SKM-1 treated with dmso at 0.1 percent for 144 hours (cell line): ENCODE data around the gene ANKRD28.

Source experiments
- DNase-seq: peaks from one replicate; lab custom pipeline; 2025; ENCODE audit not compliant: unreplicated experiment; lab: John Stamatoyannopoulos, UW

ANKRD28 gene

DNA sequence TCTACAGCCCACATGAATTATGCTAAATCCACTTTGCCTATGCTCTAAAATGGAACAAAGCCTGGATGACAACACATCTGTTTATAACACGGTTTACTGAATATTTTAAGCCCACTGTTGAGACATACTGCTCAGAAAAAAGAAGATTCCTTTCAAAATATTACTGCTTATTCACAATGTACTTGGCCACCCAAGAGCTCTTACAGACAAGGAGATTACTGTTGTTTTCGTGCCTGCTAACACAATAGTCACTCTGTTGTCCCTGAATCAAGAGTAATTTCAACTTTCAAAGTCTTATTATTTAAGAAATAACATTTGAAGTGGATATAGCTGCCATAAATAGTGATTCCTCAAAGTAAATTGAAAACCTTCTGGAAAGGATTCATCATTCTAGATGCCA, 70.9 kb downstream of the ANKRD28 start:
- DNase-seq = no peak

DNA sequence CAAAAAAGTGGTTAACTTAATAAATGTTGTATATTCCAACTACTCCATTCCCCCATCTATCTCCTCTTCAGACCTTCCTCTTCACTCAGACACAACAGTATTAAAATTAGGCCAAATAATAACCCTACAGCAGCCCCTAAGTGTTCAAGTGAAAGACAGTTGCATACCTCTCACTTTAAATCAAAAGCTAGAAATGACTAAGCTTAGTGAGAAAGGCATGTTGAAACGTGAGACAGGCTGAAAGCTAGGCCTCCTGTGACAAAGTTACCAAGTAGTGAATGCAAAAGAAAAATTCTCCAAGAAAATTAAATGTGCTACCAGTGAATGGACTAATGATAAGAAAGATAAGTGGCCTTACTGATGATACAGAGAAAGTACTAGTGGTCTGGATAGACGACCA, 71.7 kb downstream of the ANKRD28 start:
- no peak for DNase-seq

DNA sequence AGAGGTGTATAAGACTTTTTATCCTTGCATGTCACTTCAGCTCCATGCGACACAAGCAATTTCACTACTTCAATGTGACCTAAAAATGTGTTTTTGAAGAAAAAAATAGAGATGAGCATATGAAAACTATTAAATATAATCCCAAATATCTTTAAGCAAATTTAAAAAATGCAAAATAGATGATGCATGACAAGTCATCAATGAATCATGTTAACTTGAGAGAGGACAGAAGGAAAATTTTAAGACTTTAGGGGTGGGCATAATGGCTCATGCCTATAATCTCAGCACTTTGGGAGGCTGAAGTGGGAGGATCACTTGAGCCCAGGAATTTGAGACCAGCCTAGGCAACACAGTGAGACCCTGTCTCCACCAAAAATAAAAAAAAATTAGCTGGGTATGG, 73.3 kb downstream of the ANKRD28 start:
- DNase-seq = no peak

DNA sequence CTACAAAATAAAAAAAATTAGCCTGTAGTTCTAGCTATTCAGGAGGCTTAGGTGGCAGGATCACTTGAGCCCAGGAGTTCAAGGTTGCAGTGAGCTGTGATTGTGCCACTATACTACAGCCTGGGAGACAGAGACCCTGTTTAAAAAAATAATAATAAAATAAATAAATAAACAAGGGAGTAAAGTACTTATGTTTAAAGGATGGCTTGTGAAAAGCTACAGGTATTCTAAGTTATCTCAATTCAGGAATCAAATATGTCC, 74.2 kb downstream of the ANKRD28 start:
- DNase-seq = no peak

DNA sequence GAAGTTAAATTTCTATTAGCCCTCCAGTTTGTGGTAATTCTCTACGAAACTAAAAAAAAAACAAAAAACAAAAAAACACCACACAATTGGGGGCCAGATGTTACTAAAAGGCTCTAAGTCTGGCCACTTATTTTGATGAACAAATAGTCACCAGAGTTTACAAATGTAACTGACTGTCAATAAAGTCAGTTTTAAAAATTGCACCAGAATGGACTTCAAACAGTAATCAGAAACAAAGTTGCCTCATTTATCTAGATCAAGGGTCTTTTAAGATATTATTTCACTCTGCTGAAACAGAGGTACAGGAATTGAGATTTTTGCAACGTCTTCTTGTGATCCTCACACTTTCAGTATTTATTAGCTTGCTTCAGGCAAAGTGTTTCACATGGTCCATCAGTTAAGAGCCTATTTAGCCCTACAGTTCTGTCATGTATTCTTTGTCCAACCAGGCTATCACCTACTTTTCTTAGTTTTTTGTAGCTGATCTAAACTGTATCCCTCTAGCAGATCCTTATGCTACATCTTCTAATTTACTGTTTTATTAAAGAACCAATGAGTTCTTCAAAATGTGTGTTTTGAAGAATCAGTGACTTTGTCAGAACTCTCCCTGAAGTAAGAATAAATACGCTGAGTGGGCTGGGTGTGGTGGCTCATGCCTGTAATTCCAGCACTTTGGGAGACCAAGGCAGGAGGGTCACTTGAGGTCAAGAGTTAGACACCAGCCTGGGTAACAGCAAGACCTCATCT, 74.7 kb downstream of the ANKRD28 start:
- no peak for DNase-seq

DNA sequence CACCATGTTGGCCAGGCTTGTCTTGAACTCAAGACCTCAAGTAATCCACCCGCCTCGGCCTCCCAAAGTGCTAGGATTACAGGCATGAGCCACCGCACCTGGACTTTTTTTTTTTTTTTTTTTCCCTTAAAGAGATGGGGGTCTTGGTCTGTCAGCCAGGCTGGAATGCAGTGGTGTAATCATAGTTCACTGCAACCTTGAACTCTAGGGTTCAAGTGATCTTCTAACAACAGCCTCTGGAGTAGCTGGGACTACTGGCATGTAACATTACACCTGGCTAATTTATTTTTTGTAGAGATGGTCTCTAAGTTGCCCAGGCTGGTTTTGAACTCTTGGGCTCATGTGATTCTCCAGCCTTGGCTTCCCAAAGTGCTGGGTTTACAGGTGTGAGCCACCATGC, 81.6 kb downstream of the ANKRD28 start:
- DNase-seq = no peak

DNA sequence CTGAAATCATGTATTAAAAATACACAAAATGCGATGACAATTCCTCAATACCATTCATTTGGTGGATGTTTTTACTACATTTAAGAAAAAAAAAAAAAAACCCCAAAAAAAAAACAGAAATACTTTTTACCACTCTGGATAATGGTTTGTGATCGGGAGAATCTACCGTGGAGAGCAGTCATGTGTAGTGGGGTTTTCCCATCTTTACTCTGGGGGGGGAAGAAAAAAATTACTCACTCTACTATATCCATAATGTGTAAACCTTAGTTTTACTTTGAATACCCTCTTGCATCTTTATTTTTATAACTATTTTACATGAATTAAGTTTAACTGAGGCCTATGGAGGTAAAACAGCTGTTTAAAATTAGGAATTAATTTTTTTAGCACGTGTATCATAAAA, 83.3 kb downstream of the ANKRD28 start:
- no peak for DNase-seq

DNA sequence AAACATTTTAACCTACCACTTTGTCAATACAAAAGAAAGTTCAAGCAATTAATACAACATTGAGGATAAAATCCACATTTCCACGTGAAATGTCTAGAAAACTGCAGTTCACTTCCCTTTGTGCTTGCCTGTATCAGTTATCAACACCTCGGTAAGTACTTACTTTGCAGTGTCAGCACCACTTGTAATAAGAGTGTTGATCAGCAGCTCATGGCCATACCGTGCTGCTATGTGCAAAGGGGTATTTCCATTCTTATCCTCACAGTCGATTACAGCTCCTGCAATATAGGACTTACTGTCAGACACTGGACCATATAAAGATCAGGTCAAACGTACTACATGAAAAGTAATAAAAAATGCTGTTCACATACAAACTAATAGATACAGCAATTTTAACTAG, 84.4 kb downstream of the ANKRD28 start:
- no peak for DNase-seq

DNA sequence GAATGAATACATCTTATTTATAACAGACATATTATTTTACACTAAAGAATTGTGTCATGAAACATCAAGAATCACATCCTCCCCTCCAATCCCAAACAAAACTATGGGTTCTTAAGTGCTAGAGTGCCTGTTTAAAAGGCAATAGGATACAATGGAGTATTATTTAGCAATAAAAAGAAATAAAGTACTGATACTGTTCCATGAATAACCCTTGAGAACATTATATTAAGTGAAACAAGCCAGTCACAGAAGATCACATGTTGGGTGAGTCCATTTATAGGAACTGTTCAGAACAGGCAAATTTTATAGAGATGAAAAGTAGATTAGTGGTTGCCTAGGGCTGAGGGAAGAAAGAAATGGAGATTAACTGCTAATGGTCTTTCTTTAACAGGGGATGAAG, 86.5 kb downstream of the ANKRD28 start:
- DNase-seq = no peak

DNA sequence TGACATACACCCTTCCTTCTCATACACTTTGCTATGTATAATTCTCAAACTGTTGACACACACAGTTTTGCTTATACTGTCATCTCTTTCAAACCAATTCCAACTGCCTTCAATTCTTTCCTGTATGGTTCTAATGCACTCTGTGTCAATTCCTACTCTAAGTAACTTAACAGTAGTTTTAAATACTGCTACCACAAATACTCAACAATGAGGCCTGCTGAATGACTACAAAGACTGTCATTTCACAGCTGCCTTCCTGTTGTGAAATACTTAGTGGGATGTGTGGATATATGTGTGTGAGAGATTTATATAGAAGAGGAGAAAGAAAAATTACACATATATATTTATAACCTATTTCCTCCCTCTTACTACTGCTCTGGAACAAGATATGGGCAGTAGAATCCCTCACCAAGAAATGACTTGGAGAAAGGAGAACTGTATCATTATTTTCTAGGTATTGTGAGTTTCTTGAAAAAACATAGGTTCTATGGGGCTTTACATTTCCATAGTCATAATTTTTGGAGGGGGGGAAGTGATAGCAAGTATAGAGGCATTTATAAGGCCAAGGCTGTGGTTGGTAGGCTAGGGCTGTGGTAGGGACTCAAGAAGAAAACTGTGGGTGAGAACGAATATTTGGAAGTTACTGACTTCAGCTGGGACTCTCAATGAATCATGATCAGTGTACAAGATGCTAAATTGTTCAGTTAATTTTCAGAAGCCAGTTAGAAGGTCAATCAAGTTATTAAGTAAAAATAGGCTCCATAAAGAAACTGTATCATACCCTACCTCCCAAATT, 88.7 kb downstream of the ANKRD28 start:
- no peak for DNase-seq

DNA sequence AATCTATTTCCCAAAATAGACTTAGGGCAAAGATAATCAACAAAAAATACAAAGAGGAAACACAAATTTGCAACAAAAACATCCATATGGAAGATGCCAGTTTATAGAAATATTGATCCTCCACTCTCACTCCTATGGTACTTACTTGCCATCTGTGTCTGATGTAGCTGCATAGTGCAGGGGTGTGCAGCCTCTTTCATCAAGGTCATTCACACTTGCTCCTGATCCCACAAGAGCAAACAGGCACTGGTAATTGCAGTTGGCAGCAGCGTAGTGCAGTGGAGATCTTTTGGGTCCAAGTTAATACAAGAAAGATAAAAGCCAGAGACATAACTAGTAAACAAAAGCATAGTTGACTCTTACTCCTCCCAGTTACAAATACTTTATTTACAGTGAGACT, 90.0 kb downstream of the ANKRD28 start:
- DNase-seq = no peak

DNA sequence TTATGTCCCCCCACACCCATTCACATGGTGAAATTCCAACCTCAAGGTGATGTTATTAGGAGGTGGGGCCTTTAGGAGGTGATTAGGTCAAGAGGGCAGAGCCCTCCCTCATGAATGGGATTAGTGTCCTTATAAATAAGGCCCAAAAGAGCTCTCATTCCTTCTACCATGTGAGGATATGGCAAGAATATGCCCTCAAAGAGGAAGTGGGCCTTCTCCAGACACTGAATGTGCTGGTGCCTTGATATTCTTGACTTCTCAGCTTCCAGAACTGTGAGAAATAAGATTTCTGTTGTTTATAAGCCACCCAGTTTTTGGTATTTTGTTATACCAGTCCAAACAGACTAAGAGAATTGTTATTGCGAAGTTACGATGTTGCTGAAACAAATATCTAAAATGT, 94.4 kb downstream of the ANKRD28 start:
- no peak for DNase-seq

DNA sequence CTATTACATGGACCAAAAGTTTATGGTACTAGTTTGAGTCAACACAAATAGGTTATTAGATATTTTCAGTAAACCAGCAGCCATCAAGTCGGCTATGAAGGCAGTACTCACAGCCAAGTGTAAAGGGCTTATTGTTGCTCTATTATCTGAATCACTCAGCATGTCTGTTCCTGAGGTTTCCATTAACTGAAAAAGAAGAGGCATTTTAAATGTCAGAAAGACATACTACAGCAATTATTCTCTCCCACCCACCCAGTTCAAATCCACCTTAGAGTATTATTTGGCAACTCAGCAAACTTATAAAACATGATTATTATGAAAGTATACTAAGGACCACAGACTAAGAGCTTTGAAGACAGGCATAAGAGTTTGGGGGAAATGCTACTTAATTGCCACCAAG, 103.2 kb downstream of the ANKRD28 start:
- no peak for DNase-seq

DNA sequence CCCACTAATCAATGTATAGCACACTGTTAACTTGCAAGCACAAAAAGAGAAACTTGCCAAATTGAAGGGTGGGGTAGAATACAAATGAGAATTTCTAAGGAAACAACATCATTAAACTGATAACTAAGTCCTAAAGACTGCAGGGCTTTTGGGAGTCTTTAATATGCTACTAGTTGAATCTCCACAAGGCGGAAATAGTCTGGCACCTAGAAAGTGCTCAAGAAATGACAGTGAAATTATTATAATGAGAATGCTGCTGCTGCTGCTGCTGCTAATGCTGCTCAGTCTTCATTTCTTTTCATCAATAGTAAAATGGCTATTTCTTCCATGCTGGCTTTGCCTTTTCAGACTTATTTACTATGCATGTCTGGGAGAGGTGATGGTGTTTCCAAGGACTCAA, 104.4 kb downstream of the ANKRD28 start:
- no peak for DNase-seq

DNA sequence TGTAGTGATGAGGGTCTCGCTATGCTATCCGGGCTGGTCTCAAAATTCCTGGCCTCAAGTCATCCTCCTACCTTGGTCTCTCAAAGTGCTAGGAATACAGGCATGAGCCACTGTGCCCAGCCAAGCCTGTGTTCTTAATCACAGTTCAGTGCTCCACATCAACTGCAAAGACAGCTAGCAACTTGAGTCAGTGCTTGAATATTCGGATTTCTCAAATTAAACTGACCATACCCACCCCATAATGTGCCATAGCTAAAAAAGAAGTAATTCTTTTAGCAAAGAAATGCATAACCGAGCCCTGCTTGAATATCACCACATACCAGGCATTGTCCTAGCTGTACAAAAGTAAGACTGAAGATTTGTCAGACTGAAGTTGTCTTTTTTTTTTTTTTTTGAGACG, 107.0 kb downstream of the ANKRD28 start:
- DNase-seq = no peak

DNA sequence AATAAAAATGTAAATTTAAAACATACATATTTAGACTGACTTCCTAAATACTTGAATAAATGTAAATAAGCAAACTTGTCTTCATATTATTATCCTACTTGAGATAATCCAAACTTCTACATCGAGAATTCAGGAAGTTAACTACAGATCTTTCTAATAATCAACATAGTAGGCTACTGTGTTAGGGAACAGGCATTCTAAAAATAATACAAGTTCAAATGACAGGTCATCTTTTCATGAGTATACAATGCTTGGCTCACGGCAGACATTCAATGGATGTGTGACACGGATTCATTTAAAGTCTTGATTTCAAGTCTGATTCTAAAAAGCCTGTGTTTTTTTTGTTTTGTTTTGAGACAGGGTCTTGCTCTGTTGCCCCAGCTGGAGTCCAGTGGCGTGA, 107.5 kb downstream of the ANKRD28 start:
- DNase-seq = no peak

DNA sequence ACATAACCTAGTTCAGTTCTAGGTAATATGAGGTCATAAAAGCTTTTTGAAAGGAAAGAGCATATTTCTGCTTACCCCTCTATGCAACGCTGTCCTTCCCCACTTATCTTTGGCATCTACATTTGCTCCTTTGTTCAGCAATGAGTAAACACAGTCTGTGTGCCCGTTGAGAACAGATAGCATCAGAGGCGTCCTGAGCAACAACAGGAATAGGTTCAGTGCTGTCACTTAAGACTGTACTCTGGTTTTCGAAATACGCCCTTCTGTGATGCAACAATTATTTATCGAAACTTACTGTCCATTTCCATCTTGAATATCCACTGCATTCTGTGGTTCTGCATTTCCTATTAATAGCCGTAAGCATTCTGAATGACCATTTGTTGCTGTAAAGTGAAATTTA, 111.9 kb downstream of the ANKRD28 start:
- no peak for DNase-seq

DNA sequence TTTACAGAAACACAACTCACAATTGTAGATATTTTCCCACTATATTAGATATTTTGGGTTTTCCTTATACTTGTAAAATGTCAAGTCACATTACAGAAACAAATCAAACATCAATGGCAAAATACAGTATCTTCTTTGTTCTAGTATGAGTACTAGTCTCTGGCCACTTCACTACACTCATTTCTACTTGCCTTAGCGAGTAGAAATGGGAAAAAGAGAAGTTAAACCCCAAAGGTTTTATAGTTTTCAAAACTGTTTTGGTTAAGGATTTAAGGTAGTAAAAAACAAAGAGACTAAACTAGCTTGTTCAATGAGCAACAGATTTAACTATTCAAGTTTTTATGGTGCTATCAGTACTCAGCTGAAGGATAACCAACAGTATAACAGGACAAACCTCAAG, 114.5 kb downstream of the ANKRD28 start:
- DNase-seq = peak; percentile 36

DNA sequence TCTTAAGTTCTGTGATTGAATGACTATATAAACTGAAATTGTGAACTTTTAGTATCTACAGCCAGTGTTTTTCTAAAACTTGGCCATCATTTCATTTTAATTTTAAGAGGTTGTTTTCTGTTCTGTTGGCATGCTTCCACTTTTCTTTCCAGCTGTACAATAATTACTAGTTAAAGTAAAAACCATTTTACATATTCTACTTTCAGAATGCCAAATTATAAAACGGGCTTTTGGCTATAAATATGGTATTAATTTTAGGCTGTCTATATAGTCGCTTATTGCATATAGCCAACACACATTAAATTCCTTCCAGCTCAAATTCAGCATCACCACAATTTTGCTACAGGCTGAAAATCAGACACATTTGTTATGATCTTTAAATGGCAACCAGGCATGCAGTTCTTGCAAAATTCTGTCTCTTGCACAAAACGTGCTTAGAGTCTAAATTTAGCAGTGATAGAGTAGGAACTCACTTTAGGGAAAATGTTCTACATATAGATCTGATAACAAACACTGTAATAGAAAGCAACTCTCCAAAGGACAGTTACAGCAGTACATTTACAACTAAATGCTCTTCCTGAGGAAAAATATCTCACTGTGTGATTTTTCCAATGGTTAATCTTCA, 115.1 kb downstream of the ANKRD28 start:
- peak; percentile 48 for DNase-seq

DNA sequence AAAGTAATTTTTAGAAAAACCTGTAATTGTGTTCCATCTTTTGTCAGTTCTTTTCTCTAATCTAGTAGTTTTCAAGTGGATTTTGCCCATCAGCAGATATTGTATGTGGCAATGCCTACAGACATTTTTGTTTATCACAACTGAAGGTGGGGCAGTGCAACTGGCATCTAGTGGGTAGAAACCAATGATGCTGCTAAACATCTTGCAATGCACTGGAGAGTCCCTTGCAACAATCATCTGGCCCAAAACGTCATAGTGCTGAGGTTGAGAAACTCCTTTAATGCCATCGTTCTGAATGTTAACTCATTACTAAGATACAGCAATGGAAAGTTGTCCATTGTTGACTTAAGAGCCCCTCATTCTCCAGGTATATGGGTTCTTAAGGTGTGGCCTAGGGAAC, 116.1 kb downstream of the ANKRD28 start:
- DNase-seq = no peak

DNA sequence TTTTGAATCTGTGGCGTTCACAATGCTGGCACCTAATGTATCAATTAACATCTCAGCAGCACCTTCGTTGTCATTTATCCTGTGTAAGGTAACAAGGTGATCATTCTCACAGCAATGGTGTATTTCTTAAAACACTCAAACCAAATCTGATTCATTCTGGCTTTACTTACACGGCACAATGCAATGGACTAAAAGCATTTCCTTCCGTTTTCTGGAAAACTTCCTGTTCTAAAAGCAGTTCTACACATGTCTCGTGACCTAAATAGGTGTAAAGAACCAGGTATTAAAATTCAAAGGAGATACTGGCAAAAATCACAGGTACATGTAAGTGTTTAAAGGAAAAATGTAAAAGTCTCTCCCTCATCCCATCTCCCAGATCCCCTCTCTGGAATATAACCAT, 118.5 kb downstream of the ANKRD28 start:
- no peak for DNase-seq

DNA sequence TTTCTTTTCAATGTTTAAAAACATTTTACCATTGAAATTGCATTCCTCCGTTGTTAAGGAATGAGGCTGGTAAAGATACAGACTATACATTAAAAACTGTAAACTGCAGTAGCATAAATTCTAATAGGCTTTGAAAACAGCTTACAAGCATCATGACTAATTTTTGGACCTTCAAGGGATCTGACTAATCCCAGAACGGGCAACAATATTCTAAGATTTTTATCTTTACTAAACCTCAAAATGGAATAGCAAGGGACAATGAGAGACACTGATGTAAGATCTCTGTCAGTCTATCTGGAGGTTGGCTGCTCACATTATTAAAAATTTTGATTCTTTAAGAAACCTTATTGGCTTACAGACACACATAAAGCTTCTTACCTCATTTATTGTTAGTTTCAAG, 121.5 kb downstream of the ANKRD28 start:
- DNase-seq = no peak

DNA sequence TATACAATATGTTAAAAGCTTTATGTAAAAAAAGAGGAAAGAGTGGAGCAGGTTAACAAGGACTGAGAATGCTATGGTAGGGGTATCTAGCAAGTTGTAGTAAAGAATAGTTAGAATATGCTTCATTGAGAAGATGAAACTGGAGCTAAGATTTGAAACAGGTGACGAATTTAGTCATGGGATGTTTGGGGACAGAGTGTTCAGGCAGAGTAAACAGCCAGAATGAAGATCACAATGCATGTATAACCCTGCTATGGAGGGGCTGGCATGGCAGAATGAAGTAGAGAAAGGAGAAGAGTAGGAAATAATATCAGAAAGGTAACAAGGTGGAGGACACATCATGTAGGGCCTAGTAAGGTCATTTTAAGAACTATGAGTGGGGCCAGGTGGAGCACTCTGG, 124.2 kb downstream of the ANKRD28 start:
- no peak for DNase-seq
